ENCODE results near the gene POU5F1.

Gene POU5F1

DNA sequence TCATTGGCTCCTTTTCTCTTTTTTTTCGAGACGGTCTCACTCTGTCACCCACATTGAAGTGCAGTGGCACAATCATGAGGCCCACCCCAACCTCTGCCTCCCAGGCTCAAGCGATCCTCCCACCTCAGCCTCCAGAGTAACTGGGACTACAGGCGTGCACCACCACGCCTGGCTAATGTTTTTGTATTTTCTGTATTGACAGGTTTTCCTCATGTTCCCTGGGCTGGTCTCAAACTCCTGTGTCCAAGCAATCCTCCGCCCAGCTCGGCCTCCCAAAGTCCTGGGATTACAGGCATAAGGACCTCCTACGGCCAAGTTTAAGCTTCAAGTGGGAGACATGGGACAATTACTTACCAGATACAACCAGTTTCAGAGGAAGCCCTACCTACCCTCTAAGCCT, 9.4 kb upstream of the POU5F1 start:
- peaks cover 12% of the 10 kb centered on the region for H3K4me1 ChIP-seq (ENCODE audit: insufficient read depth, poor library complexity, severe bottlenecking)
- H3K4me3 ChIP-seq (ENCODE audit: severe bottlenecking), result no peak overlapping the region
- ATAC-seq (ENCODE audit: low read depth) (no peak), DNase-seq (ENCODE audit: low spot score) (no peak)
- H3K27me3 ChIP-seq (ENCODE audit: insufficient read depth, poor library complexity, severe bottlenecking), result no peaks in the 10 kb centered on the region
- H3K27ac ChIP-seq (ENCODE audit: poor library complexity, severe bottlenecking), result no peak overlapping the region
- H3K36me3 ChIP-seq (ENCODE audit: low read depth), result no peaks in the 10 kb centered on the region
- TF ChIP-seq, protein P1, sequence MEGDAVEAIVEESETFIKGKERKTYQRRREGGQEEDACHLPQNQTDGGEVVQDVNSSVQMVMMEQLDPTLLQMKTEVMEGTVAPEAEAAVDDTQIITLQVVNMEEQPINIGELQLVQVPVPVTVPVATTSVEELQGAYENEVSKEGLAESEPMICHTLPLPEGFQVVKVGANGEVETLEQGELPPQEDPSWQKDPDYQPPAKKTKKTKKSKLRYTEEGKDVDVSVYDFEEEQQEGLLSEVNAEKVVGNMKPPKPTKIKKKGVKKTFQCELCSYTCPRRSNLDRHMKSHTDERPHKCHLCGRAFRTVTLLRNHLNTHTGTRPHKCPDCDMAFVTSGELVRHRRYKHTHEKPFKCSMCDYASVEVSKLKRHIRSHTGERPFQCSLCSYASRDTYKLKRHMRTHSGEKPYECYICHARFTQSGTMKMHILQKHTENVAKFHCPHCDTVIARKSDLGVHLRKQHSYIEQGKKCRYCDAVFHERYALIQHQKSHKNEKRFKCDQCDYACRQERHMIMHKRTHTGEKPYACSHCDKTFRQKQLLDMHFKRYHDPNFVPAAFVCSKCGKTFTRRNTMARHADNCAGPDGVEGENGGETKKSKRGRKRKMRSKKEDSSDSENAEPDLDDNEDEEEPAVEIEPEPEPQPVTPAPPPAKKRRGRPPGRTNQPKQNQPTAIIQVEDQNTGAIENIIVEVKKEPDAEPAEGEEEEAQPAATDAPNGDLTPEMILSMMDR (IDR thresholded peaks at IDR 0.05; ENCODE audit: poor library complexity, severe bottlenecking), result no peak
- no peaks in the 10 kb centered on the region for H3K9me3 ChIP-seq (ENCODE audit: severe bottlenecking)

DNA sequence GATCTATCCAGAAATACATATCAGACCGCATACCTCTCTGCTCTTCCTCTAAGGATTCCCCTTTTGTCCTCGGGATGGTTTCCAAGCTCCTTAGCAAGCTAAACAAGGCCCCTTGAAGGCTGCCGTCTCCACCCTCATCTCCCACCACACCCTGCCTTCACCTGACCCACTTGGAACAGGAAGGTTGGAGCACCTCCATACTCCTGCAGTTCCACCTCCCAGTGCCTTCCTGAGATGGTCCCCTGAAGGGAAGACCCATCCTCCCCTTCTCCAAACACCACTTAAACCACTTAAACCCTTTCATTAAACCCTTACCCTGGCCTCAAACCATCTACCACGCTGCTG, 8.5 kb upstream of the POU5F1 start:
- no peak overlapping the region for H3K4me3 ChIP-seq (ENCODE audit: severe bottlenecking)
- TF ChIP-seq, protein P1 (IDR thresholded peaks at IDR 0.05; ENCODE audit: poor library complexity, severe bottlenecking), result no peak
- peaks cover 5% of the 10 kb centered on the region for H3K4me1 ChIP-seq (ENCODE audit: insufficient read depth, poor library complexity, severe bottlenecking)
- H3K27me3 ChIP-seq (ENCODE audit: insufficient read depth, poor library complexity, severe bottlenecking), result no peaks in the 10 kb centered on the region
- H3K27ac ChIP-seq (ENCODE audit: poor library complexity, severe bottlenecking), result no peak overlapping the region
- DNase-seq (ENCODE audit: low spot score), result no peak
- ATAC-seq (ENCODE audit: low read depth), result no peak; the same call in 2 of the 3 replicates
- H3K36me3 ChIP-seq (ENCODE audit: low read depth), result no peaks in the 10 kb centered on the region
- no peaks in the 10 kb centered on the region for H3K9me3 ChIP-seq (ENCODE audit: severe bottlenecking)

DNA sequence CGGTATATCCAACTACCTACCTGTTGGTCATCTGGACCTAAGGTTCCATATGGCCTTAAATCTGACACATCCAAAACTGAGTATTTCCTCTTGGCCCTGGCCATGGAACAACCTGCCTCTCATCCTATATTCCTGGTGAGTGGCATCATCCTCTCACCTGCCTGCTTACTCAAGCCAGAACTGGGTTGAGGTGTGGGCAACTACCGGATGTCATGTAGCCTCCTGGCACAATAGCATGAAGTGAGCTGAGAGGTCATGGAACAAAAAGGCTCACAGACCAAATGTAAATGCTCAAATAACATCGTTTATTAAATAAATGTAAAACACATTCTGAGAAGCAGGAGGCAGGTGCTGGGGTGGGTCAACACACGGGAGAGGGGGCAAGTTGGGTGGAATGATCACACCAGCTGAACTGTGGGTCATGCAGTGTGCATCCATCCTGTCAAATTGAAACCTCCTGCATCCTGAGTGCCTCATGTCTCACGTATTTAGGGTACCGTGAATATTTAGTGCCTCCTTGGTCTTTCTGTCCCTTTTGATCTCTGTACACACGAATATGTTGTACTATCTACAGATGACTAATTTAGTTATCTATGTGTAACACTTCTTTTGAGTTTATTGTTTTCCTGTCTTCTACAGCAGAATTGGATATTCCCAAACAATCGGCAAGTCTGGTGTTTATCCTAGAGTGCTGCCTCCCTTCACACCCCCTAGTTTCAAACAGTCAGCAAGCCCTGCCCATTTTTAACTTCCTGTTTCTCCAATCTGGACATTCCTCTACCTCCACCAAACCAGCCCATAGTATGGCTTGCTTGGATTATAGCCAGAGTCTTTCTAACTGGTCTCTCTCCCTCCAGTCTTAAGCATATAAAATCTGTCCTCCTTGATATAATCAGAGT, 7.9 kb upstream of the POU5F1 start:
- no peaks in the 10 kb centered on the region for H3K9me3 ChIP-seq (ENCODE audit: severe bottlenecking)
- H3K4me1 ChIP-seq (ENCODE audit: insufficient read depth, poor library complexity, severe bottlenecking), result peaks cover 5% of the 10 kb centered on the region
- no peaks in the 10 kb centered on the region for H3K27me3 ChIP-seq (ENCODE audit: insufficient read depth, poor library complexity, severe bottlenecking)
- TF ChIP-seq, protein P1 (IDR thresholded peaks at IDR 0.05; ENCODE audit: poor library complexity, severe bottlenecking), result no peak
- no peaks in the 10 kb centered on the region for H3K36me3 ChIP-seq (ENCODE audit: low read depth)
- ATAC-seq (ENCODE audit: low read depth) (peak; percentile 40; the same call in 1 of the 3 replicates), DNase-seq (ENCODE audit: low spot score) (no peak)
- no peak overlapping the region for H3K27ac ChIP-seq (ENCODE audit: poor library complexity, severe bottlenecking)
- H3K4me3 ChIP-seq (ENCODE audit: severe bottlenecking), result no peak overlapping the region

DNA sequence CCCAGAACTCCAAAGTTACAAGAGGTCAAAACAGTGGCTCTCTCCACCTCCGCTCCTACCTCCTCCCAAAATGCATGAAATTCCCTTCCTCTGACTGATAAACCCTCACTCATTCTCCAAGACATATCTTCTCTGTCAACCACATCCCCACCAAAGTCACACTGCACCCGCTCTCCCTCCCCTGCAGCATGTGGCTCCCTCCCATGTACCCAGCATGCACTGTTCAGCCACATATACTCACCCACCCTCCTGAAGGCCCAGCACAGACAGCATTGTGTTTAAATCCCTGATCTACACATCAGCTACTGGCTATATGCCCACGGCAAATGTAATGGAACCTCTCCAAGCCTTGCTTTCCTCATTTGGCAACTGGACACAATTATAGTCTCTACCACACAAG, 5.5 kb upstream of the POU5F1 start:
- TF ChIP-seq, protein P1 (IDR thresholded peaks at IDR 0.05; ENCODE audit: poor library complexity, severe bottlenecking), result no peak
- peak; percentile 9; the same call in 1 of the 3 replicates for ATAC-seq (ENCODE audit: low read depth)
- Histone ChIP-seq H3K9me3 (ENCODE audit: severe bottlenecking) (no peaks in the 10 kb centered on the region), H3K4me1 (ENCODE audit: insufficient read depth, poor library complexity, severe bottlenecking) (peaks cover 5% of the 10 kb centered on the region), H3K36me3 (ENCODE audit: low read depth) (no peaks in the 10 kb centered on the region), H3K27ac (ENCODE audit: poor library complexity, severe bottlenecking) (no peak overlapping the region), H3K27me3 (ENCODE audit: insufficient read depth, poor library complexity, severe bottlenecking) (no peaks in the 10 kb centered on the region), H3K4me3 (ENCODE audit: severe bottlenecking) (no peak overlapping the region)
- DNase-seq (ENCODE audit: low spot score), result no peak

DNA sequence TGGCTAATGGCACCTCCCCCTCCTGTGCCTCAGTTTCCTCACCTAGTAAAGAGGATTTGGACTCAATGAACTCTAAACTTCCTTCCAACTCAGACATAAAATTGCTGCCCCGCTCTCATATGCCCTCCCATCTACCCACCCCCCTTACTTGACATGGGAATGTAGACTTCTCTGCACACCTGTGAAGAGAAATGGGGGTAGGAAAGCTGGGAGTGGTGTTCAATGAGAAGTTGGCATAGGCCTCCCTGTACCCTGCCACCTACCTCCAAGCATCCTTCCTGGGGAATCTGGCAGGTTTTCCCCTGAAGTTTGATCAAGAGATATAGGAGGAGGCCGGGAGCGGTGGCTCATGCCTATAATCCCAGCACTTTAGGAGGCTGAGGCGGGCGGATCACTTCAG, 3.9 kb upstream of the POU5F1 start:
- Histone ChIP-seq H3K27ac (ENCODE audit: poor library complexity, severe bottlenecking) (no peak overlapping the region), H3K4me1 (ENCODE audit: insufficient read depth, poor library complexity, severe bottlenecking) (peaks cover 5% of the 10 kb centered on the region), H3K36me3 (ENCODE audit: low read depth) (no peaks in the 10 kb centered on the region), H3K4me3 (ENCODE audit: severe bottlenecking) (no peak overlapping the region), H3K27me3 (ENCODE audit: insufficient read depth, poor library complexity, severe bottlenecking) (no peaks in the 10 kb centered on the region), H3K9me3 (ENCODE audit: severe bottlenecking) (no peaks in the 10 kb centered on the region)
- TF ChIP-seq, protein P1 (IDR thresholded peaks at IDR 0.05; ENCODE audit: poor library complexity, severe bottlenecking), result no peak
- no peak for ATAC-seq (ENCODE audit: low read depth)
- no peak for DNase-seq (ENCODE audit: low spot score)

All from RWPE2 (cell line).